COLO829 (cell line): Measurements from ENCODE around the gene NLRC3.
"Not testable (repeated sequence)": the region's sequence is repeated elsewhere in the genome, so short reads cannot be mapped to it uniquely, and the experiment has no call there.

ENCODE experiments used
- DNase-seq: peaks from one replicate; pipeline ENCODE4 v3.0.0; 2012; ENCODE audit warnings: low spot score

Gene NLRC3

DNA sequence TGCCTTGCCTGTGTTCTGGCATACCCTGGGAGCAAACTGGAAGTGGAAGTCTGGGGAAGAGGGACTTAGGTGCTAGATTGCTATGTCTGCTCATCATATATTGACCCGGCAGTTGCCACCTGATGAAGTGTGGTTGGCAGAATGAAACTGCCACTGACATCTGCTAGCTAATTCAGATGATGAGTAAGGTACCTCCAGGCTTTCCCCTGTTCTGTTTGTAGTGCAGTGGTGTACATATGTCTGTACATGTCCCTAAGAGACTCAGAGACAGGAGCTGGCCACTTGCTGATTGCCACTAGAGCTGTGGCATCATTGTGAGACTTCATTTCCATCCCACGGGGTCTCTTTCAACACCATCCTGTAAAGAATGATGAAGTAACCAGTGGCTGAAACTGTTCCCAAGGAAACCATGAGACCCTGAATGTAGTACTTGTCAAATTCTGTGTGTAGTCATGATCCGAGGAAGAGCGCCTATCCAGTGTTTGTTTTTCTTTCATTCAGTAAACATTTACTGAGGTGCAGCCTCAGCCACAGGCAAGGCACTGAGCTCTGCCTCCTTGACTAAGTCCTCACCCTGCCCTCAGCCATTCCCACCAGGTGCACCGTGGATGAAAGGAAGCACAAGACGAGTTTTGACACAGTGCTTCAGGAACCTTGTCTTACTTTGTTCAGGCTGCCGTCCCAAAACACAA lies 63.2 kb downstream of the NLRC3 start:
- no peak for DNase-seq

- DNase-seq, result no peak
These were observed 65.7 kb downstream of the NLRC3 start for GRCh38 chr16:3511286-3512180.

GRCh38 chr16:3510416-3510815 lies 66.8 kb downstream of the NLRC3 start:
- no peak for DNase-seq

- DNase-seq, result no peak
These were observed 67.7 kb downstream of the NLRC3 start for GRCh38 chr16:3509470-3509928.

DNA sequence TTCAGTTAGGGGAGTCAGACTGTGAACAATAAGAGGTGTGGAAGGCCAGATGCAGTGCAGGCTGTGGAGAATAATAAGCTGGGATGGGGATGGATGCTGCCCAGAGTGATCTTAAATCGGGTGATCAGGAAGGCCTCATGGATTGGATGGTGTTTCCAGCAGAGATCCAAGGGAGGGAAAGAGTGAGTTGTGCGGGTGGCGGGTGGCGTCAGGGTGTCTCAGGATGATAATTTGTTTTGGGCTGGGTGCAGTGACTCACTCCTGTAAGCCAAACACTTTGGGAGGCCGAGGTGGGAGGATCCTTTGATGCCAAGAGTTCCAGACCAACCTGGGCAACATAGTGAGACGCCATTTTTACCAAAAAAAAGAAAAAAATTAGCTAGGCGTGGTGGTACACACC lies 68.5 kb downstream of the NLRC3 start:
- no peak for DNase-seq

GRCh38 chr16:3503523-3503922 lies 73.7 kb downstream of the NLRC3 start:
- no peak for DNase-seq

GRCh38 chr16:3501783-3502400 lies 75.3 kb downstream of the NLRC3 start:
- DNase-seq, result no peak

GRCh38 chr16:3501412-3501761 lies 75.8 kb downstream of the NLRC3 start:
- not testable (repeated sequence) for DNase-seq

GRCh38 chr16:3498988-3499387 lies 78.2 kb downstream of the NLRC3 start:
- no peak for DNase-seq

DNA sequence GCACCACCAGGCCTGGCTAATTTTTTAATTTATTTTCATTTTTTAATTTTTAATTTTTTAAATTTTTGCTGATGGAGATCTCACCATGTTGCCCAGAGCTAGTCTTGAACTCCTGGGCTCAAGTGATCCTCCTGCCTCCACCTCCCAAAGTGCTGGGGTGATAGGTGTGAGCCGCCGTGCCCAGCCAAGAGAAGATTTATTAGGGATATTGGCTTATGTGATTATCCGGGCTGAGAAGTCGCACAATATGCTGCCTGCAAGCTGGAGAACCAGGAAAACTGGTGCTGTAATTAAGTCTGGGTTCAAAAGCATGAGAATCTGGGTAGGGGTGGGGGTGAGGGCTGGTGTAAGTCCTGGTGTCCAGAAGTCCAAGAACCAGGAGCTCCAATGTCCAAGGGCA lies 79.4 kb downstream of the NLRC3 start:
- no peak for DNase-seq

- no peak for DNase-seq
These were observed 80.8 kb downstream of the NLRC3 start for GRCh38 chr16:3496386-3496785.

- DNase-seq, result no peak
These were observed 82.0 kb downstream of the NLRC3 start, which contains the start of gene C16orf90 for GRCh38 chr16:3495176-3495575. TSS of gene C16orf90 (minus strand) at chr16:3495489. CDS start at chr16:3495421, 68 bp downstream.

DNA sequence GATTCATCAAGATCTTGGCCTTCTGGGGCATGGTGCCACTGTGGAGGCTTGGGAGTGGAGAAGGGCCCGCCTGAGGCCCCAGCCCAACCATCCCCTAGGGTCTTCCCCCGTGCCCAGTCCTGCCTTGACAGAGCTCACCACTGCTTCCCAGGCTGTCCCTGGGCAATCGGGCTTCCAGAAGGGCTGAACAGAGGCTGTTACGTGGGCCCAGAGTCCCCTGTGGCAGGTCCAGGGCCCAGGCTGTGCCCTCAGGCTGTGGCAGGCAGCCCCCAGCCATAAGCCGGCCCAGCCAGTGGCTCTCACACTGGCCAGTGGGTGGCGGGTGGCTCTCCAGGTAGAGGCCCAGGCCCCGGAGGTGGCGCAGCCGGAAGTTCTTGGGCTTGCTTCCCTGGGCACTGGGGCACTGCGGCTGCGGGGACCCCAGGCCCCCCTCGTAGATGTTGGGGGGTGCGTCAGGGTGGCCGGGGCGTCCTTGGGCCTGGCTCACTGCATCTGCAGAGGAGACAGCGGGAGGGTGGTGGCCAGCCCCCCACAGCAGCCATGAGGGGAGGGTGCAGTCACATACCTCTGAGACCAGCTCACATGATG lies 82.7 kb downstream of the NLRC3 start:
- no peak for DNase-seq

- no peak for DNase-seq
These were observed 84.8 kb downstream of the NLRC3 start for GRCh38 chr16:3492356-3492755.

DNA sequence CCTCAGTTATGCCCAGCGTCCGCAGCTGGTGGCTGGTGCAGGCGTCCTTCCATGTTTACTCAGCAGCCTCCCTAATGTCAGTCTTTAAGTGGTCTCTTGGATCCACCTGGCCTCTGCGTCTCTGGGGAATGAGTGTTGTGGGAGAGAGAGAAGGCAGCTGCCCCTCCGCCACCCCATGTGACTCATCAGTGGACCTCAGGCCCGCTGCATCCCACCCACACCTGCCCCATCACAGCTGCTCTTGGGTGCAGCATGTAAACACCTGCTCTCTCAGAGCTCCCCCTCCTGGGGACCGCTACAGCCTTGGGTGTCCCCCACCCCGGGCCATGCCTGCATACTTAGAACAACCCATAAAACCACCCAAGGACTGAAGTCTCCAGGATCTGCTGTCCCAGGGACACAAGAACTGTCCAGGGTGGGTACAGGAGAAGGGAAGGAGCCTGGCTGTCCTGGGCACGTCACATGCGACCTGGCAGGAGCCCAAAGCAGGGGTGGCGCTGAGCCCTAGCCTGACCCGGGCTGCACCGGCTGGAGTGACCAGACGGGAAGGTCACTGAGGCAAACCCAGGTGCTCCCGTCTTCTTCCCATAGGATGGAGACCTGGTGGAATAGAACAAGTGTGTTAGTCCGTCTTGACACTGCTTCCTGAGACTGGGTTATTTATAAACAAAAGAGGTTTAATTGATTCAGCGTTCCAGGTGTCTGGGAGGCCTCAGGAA lies 86.1 kb downstream of the NLRC3 start:
- no peak for DNase-seq
